NT2/D1 (cell line): Measurements from ENCODE around the gene MICAL2.

ENCODE experiments used
- YY1 ChIP-seq: IDR thresholded peaks from 2 replicates; pipeline ENCODE4 v1.6.1; 2011; ENCODE audit not compliant: insufficient read length, insufficient read depth
- ZNF274 ChIP-seq: IDR thresholded peaks from 2 replicates; pipeline ENCODE4 v1.6.1; 2011; ENCODE audit warnings: mild to moderate bottlenecking, low read depth, low read length

GRCh38 chr11:12125609-12126149 is 15.3 kb downstream of the MICAL2 start:
- TF ChIP-seq ZNF274 (no peak), YY1 (no peak)
